GM10847 (cell line): Measurements from ENCODE around the gene MEI4.

ENCODE experiments used
- POLR2A ChIP-seq: IDR thresholded peaks from 2 replicates; pipeline ENCODE4 v1.6.1; 2011; ENCODE audit not compliant: insufficient read length; ENCODE audit errors: extremely low read depth

MEI4 gene

GRCh38 chr6:77776441-77776840 is 123.6 kb downstream of the MEI4 start:
- TF ChIP-seq POLR2A, result no peak

DNA sequence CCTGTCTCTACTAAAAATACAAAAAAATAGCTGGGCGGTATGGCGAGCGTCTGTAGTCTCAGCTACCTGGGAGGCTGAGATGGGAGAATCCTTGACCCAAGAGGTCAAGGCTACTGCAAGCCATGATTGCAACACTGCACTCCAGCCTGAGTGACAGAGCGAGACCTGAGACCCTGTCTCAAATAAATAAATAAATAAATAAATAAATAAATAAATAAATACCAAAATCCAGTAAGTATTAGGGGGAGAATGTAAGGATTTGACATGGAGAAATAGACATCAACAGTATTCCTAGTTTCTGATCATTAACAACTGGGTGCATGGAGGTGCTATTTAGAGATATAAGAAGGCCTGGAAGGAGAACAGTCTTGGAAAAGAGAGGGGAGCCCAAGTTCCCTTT is 125.7 kb downstream of the MEI4 start:
- TF ChIP-seq POLR2A, result no peak

DNA sequence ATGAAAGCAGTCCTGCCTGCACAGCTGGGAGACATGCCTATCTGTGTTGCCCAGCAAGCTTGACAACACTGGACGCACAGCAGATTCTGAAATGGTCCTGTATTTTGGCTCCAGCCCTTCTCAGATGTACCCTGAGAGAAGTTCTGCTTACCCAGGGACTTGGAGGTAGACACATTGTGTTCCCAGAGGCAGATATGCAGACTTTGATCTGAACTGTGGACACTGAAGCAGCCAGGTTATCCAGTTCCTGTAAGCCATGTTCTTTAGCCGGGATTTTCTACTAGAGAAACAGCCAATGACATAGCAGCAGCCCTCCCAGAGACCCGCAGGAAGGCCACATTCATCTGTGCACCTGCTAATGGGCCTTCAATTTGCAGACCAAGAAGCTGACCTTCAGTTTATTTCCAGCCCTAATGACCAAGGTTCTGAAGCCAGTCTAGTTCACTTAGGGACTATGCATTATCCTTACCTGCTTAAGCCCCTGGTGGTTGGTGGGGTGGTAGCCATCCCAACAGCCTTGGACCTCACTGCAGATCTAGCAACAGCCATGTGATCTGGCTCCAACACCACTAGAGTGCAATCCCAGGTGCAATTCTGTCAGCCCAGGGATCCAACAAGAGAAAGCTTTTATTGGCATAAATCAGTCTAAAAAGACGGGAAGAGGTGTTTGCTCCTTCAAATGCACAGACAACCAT is 134.2 kb downstream of the MEI4 start:
- no peak for TF ChIP-seq POLR2A

GRCh38 chr6:77796824-77797809 is 144.3 kb downstream of the MEI4 start:
- TF ChIP-seq POLR2A, result no peak

DNA sequence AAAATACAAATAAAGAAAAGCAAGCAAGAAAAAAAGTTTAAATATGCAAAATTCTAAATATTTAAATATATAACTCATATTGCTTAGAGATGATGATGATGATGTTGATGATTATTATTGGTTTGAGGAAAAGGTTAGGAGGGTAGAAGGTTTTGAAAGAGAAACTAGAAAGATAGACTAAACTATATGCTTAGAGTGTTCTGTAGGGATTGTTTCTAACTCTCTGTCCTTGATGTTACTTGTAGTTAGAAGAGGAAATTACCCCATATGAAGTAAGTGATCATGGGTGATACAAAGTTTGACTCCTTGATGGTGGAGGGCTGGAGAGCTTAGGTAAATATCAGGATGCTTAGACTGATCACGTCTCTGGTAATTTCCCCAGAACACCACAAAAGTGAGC is 159.5 kb downstream of the MEI4 start:
- no peak for TF ChIP-seq POLR2A

GRCh38 chr6:77813090-77813489 is 160.3 kb downstream of the MEI4 start:
- no peak for TF ChIP-seq POLR2A

- TF ChIP-seq POLR2A, result no peak
These were observed 161.3 kb downstream of the MEI4 start for GRCh38 chr6:77814119-77814518.

- TF ChIP-seq POLR2A, result no peak
These were observed 162.7 kb downstream of the MEI4 start for GRCh38 chr6:77815531-77815930.

DNA sequence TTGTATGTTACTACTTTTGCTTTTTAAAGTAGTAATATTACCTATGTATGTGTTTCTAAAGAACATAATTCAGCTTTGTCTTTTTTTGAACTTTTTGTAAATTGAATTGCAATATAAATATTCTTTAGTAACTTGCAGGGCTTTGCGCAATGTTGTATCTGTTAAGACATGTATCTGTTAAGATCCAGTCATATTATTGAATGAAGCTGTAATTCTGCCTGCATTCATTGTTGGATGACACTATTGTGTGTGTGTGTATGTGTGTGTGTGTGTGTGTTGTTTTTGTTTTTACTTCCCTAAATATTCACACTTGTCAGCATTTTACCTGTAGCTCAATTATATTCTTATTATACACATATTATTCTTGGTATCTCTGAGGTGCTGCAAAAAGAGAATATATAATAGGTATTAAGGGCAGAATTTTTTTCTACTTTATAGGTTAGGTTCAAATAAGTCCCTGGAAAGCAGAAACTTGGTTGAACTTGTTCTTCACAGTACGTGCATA is 164.0 kb downstream of the MEI4 start:
- no peak for TF ChIP-seq POLR2A

GRCh38 chr6:77822265-77822664 is 169.4 kb downstream of the MEI4 start:
- no peak for TF ChIP-seq POLR2A

DNA sequence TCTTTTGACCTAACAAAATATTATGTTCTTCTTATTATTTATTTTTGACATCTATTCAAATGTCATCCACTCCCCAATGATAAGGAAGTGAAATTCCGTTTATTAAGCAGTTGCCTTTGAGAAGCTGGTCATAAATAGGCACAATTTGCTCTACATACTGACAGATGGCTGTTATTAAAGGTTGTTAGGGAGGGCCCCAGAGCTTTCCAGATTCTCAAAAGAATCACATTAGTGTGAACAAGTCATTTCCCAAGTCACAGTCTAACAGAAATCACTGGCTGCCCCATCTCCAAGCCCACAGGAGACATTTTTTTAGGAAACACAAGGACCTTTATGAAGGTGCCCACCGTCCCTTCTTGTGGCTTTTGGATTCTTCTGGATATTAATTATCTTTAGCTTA is 172.4 kb downstream of the MEI4 start:
- TF ChIP-seq POLR2A, result no peak

GRCh38 chr6:77829736-77830135 is 176.9 kb downstream of the MEI4 start:
- no peak for TF ChIP-seq POLR2A

GRCh38 chr6:77834591-77834996 is 181.8 kb downstream of the MEI4 start:
- no peak for TF ChIP-seq POLR2A

- TF ChIP-seq POLR2A, result no peak
These were observed 184.4 kb downstream of the MEI4 start for GRCh38 chr6:77837034-77837784.

GRCh38 chr6:77839292-77839691 is 186.5 kb downstream of the MEI4 start:
- no peak for TF ChIP-seq POLR2A
